Chondrocyte (in vitro differentiated cells): Measurements from ENCODE around the gene VPS41. TPM values are rescaled to one million over a fixed set of nuclear protein-coding genes. Genes with fewer than 3 reads are reported as not detected.

Experiments used
- DNase-seq: peaks from one replicate; pipeline ENCODE4 v3.0.0; 2021; ENCODE audit warnings: mixed read lengths, low spot score
- H3K27ac Mint-ChIP-seq: one replicate; pipeline ENCODE4 v1.8.0; 2021; ENCODE audit warnings: mild to moderate bottlenecking, moderate library complexity, mixed read lengths; ENCODE audit not compliant: unreplicated experiment
- H3K27me3 Mint-ChIP-seq: 2 replicates; pipeline ENCODE4 v1.8.0; 2021; ENCODE audit warnings: low read depth, mixed read lengths
- H3K36me3 Mint-ChIP-seq: 2 replicates; pipeline ENCODE4 v1.8.0; 2021; ENCODE audit warnings: low read depth, mixed read lengths
- H3K4me1 Mint-ChIP-seq: 2 replicates; pipeline ENCODE4 v1.8.0; 2021; ENCODE audit warnings: low read depth, mild to moderate bottlenecking, mixed read lengths
- H3K4me3 Mint-ChIP-seq: one replicate; pipeline ENCODE4 v1.8.0; 2021; ENCODE audit warnings: mild to moderate bottlenecking, moderate library complexity, mixed read lengths; ENCODE audit not compliant: unreplicated experiment
- H3K9me3 Mint-ChIP-seq: 2 replicates; pipeline ENCODE4 v1.8.0; 2021; ENCODE audit warnings: low read depth, mixed read lengths
- CTCF ChIP-seq: fragments of 200-600 bp; sonication (generic); IDR thresholded peaks from 2 replicates; pipeline ENCODE4 v1.5.0; 2021; ENCODE audit warnings: antibody characterized with exemption, mild to moderate bottlenecking, moderate library complexity
- total RNA-seq: library from RNA; stranded (reverse); gene quantifications from 3 replicates; pipeline ENCODE4 v1.2.1, GENCODE V29; 2021

Gene VPS41
- total RNA-seq, 1 donor from 2014 or later = 83.9 TPM

DNA sequence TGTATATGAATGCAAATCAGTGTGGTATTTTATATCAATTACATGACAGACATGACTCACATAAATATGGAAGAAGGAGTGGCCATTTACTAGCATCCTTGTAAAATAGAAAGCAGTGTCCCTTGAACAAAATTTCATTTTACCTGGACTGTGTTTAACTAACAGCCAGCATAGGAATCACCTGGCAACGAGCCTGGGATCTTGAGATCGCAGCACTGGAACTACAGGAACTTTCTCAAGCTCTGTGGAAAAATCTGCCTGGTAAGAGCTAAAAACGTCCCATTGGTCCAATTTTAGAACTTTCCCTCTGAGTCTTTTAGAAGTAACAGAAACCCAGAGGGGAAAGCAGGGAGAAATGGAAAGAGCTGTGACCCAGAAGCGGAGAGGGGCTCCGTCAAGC is 208.9 kb downstream of the VPS41 start:
- Mint-ChIP-seq H3K4me3 (no peak overlapping the region), H3K36me3 (no peaks in the 10 kb centered on the region), H3K27ac (no peak overlapping the region), H3K9me3 (no peaks in the 10 kb centered on the region), H3K4me1 (peaks cover 10% of the 10 kb centered on the region), H3K27me3 (peaks cover 10% of the 10 kb centered on the region)
- TF ChIP-seq CTCF = no peak
- DNase-seq = no peak

DNA sequence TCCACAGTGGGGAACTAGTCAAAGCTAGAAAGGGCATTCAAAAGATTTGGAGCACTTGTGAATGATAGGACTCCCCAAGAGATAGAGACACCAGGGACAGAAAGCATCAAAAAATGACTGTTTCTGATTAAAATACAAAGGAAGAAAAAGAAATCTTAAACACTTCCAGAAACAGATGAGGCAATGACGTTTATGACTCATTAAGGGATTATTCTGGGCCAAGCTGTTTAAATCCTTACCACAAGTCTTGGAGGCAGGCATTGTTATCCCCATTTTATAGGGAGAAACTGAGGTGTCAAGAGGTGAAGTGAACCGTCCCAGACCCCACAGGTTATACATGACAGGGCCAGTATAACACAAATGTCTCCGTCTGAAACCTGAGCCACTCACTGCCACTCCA is 209.5 kb downstream of the VPS41 start:
- no peak overlapping the region for H3K4me3 Mint-ChIP-seq
- no peaks in the 10 kb centered on the region for H3K36me3 Mint-ChIP-seq
- peaks cover 8% of the 10 kb centered on the region for H3K4me1 Mint-ChIP-seq
- H3K27ac Mint-ChIP-seq = no peak overlapping the region
- TF ChIP-seq CTCF = no peak
- no peaks in the 10 kb centered on the region for H3K9me3 Mint-ChIP-seq
- DNase-seq = no peak
- H3K27me3 Mint-ChIP-seq = peaks cover 11% of the 10 kb centered on the region

DNA sequence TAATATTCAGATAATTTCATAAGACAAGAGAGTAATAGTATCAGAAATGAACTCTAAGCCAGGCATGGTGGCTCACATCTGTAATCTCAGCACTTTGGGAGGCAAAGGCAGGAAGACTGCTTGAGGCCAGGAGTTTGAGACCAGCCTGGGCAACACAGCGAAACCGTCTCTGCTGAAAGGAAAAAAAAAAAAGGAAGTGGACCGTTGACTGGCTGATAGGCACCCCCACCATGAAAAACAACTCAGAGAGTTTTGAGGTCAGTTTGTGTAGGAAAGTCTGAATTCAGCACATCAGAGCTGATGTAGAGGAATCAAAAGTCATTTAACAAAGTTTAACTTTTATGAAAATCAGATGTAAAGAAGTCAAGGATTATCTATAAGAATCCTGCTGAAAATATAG is 214.7 kb downstream of the VPS41 start:
- Mint-ChIP-seq H3K27ac (no peak overlapping the region), H3K9me3 (no peaks in the 10 kb centered on the region), H3K36me3 (no peaks in the 10 kb centered on the region), H3K4me1 (no peaks in the 10 kb centered on the region), H3K4me3 (no peak overlapping the region), H3K27me3 (peaks cover 3% of the 10 kb centered on the region)
- TF ChIP-seq CTCF = no peak
- DNase-seq = no peak

- H3K36me3 Mint-ChIP-seq = peaks cover 3% of the 10 kb centered on the region
- H3K4me3 Mint-ChIP-seq = no peak overlapping the region
- peaks cover 5% of the 10 kb centered on the region for H3K27me3 Mint-ChIP-seq
- H3K9me3 Mint-ChIP-seq = peaks cover 9% of the 10 kb centered on the region
- DNase-seq = no peak
- TF ChIP-seq CTCF = no peak
- no peaks in the 10 kb centered on the region for H3K4me1 Mint-ChIP-seq
- H3K27ac Mint-ChIP-seq = no peak overlapping the region
These were observed 222.1 kb downstream of the VPS41 start for GRCh38 chr7:38686888-38687287.

GRCh38 chr7:38685851-38686250 is 223.1 kb downstream of the VPS41 start:
- H3K27ac Mint-ChIP-seq = no peak overlapping the region
- no peak for DNase-seq
- peaks cover 9% of the 10 kb centered on the region for H3K9me3 Mint-ChIP-seq
- H3K36me3 Mint-ChIP-seq = peaks cover 3% of the 10 kb centered on the region
- no peaks in the 10 kb centered on the region for H3K4me1 Mint-ChIP-seq
- H3K4me3 Mint-ChIP-seq = no peak overlapping the region
- H3K27me3 Mint-ChIP-seq = peaks cover 10% of the 10 kb centered on the region
- TF ChIP-seq CTCF = no peak
